ENCODE measurements around the gene SNX9.
"Not testable (repeated sequence)": the region's sequence is repeated elsewhere in the genome, so short reads cannot be mapped to it uniquely, and the experiment has no call there.

Gene SNX9

GRCh38 chr6:157965387-157965786 lies 142.3 kb downstream of the SNX9 start:
- no peaks in the 10 kb centered on the region for H3K27me3 ChIP-seq (ENCODE audit: low read depth, low read length)
- H3K4me1 ChIP-seq (ENCODE audit: control insufficient read depth in 1 of 2, insufficient read depth in 2 of 2, low read length in 2 of 2) = no peaks in the 10 kb centered on the region
- no peak overlapping the region for H3K4me3 ChIP-seq (ENCODE audit: low read depth in 1 of 2, low read length in 2 of 2)
- H3K27ac ChIP-seq (ENCODE audit: low read length) = no peak overlapping the region
- H3K36me3 ChIP-seq (ENCODE audit: control insufficient read depth in 1 of 2, insufficient read depth in 2 of 2, low read length in 2 of 2) = no peaks in the 10 kb centered on the region
- no peaks in the 10 kb centered on the region for H3K9me3 ChIP-seq (ENCODE audit: control insufficient read depth in 1 of 2, low read length in 2 of 2)

GRCh38 chr6:157966589-157966977 lies 143.5 kb downstream of the SNX9 start:
- H3K27ac ChIP-seq (ENCODE audit: low read length) = peak overlapping the region; percentile 79

GRCh38 chr6:157967020-157967419 lies 144.0 kb downstream of the SNX9 start:
- H3K9me3 ChIP-seq (ENCODE audit: control insufficient read depth in 1 of 2, low read length in 2 of 2) = no peaks in the 10 kb centered on the region
- no peak overlapping the region for H3K4me3 ChIP-seq (ENCODE audit: low read depth in 1 of 2, low read length in 2 of 2)
- H3K36me3 ChIP-seq (ENCODE audit: control insufficient read depth in 1 of 2, insufficient read depth in 2 of 2, low read length in 2 of 2) = no peaks in the 10 kb centered on the region
- H3K4me1 ChIP-seq (ENCODE audit: control insufficient read depth in 1 of 2, insufficient read depth in 2 of 2, low read length in 2 of 2) = no peaks in the 10 kb centered on the region
- peak overlapping the region; percentile 79 for H3K27ac ChIP-seq (ENCODE audit: low read length)
- H3K27me3 ChIP-seq (ENCODE audit: low read depth, low read length) = no peaks in the 10 kb centered on the region

More at GRCh38 chr6:157966589-157966977, 143.5 kb downstream of the SNX9 start:
- no peaks in the 10 kb centered on the region for H3K36me3 ChIP-seq (ENCODE audit: control insufficient read depth in 1 of 2, insufficient read depth in 2 of 2, low read length in 2 of 2)
- no peak overlapping the region for H3K4me3 ChIP-seq (ENCODE audit: low read depth in 1 of 2, low read length in 2 of 2)
- no peaks in the 10 kb centered on the region for H3K9me3 ChIP-seq (ENCODE audit: control insufficient read depth in 1 of 2, low read length in 2 of 2)
- no peaks in the 10 kb centered on the region for H3K27me3 ChIP-seq (ENCODE audit: low read depth, low read length)
- H3K4me1 ChIP-seq (ENCODE audit: control insufficient read depth in 1 of 2, insufficient read depth in 2 of 2, low read length in 2 of 2) = no peaks in the 10 kb centered on the region

GRCh38 chr6:157967486-157967885 lies 144.4 kb downstream of the SNX9 start:
- H3K27me3 ChIP-seq (ENCODE audit: low read depth, low read length) = no peaks in the 10 kb centered on the region
- H3K9me3 ChIP-seq (ENCODE audit: control insufficient read depth in 1 of 2, low read length in 2 of 2) = no peaks in the 10 kb centered on the region
- H3K36me3 ChIP-seq (ENCODE audit: control insufficient read depth in 1 of 2, insufficient read depth in 2 of 2, low read length in 2 of 2) = no peaks in the 10 kb centered on the region
- no peak overlapping the region for H3K27ac ChIP-seq (ENCODE audit: low read length)
- no peak overlapping the region for H3K4me3 ChIP-seq (ENCODE audit: low read depth in 1 of 2, low read length in 2 of 2)
- no peaks in the 10 kb centered on the region for H3K4me1 ChIP-seq (ENCODE audit: control insufficient read depth in 1 of 2, insufficient read depth in 2 of 2, low read length in 2 of 2)

- not testable (repeated sequence) for H3K4me1 ChIP-seq (ENCODE audit: control insufficient read depth in 1 of 2, insufficient read depth in 2 of 2, low read length in 2 of 2); H3K27me3 ChIP-seq (ENCODE audit: low read depth, low read length); H3K27ac ChIP-seq (ENCODE audit: low read length)
These were observed 149.1 kb downstream of the SNX9 start for GRCh38 chr6:157972177-157972576.

GRCh38 chr6:157974341-157974894 lies 151.4 kb downstream of the SNX9 start:
- Histone ChIP-seq H3K4me3 (ENCODE audit: low read depth in 1 of 2, low read length in 2 of 2) (no peak overlapping the region), H3K36me3 (ENCODE audit: control insufficient read depth in 1 of 2, insufficient read depth in 2 of 2, low read length in 2 of 2) (no peaks in the 10 kb centered on the region), H3K27me3 (ENCODE audit: low read depth, low read length) (no peaks in the 10 kb centered on the region)

More at GRCh38 chr6:157972177-157972576, 149.1 kb downstream of the SNX9 start:
- H3K4me3 ChIP-seq (ENCODE audit: low read depth in 1 of 2, low read length in 2 of 2); H3K9me3 ChIP-seq (ENCODE audit: control insufficient read depth in 1 of 2, low read length in 2 of 2); H3K36me3 ChIP-seq (ENCODE audit: control insufficient read depth in 1 of 2, insufficient read depth in 2 of 2, low read length in 2 of 2): not testable (repeated sequence)

GRCh38 chr6:157974967-157975366 lies 151.9 kb downstream of the SNX9 start:
- H3K4me3 ChIP-seq (ENCODE audit: low read depth in 1 of 2, low read length in 2 of 2) = no peak overlapping the region
- H3K9me3 ChIP-seq (ENCODE audit: control insufficient read depth in 1 of 2, low read length in 2 of 2) = no peaks in the 10 kb centered on the region
- no peaks in the 10 kb centered on the region for H3K27me3 ChIP-seq (ENCODE audit: low read depth, low read length)
- no peak overlapping the region for H3K27ac ChIP-seq (ENCODE audit: low read length)
- H3K36me3 ChIP-seq (ENCODE audit: control insufficient read depth in 1 of 2, insufficient read depth in 2 of 2, low read length in 2 of 2) = no peaks in the 10 kb centered on the region
- H3K4me1 ChIP-seq (ENCODE audit: control insufficient read depth in 1 of 2, insufficient read depth in 2 of 2, low read length in 2 of 2) = no peaks in the 10 kb centered on the region

More at GRCh38 chr6:157974341-157974894, 151.4 kb downstream of the SNX9 start:
- H3K4me1 ChIP-seq (ENCODE audit: control insufficient read depth in 1 of 2, insufficient read depth in 2 of 2, low read length in 2 of 2) = no peaks in the 10 kb centered on the region
- H3K9me3 ChIP-seq (ENCODE audit: control insufficient read depth in 1 of 2, low read length in 2 of 2) = no peaks in the 10 kb centered on the region
- H3K27ac ChIP-seq (ENCODE audit: low read length) = no peak overlapping the region

GRCh38 chr6:157975456-157975855 lies 152.4 kb downstream of the SNX9 start:
- no peaks in the 10 kb centered on the region for H3K9me3 ChIP-seq (ENCODE audit: control insufficient read depth in 1 of 2, low read length in 2 of 2)
- H3K27me3 ChIP-seq (ENCODE audit: low read depth, low read length) = no peaks in the 10 kb centered on the region
- no peaks in the 10 kb centered on the region for H3K36me3 ChIP-seq (ENCODE audit: control insufficient read depth in 1 of 2, insufficient read depth in 2 of 2, low read length in 2 of 2)
- no peak overlapping the region for H3K27ac ChIP-seq (ENCODE audit: low read length)
- no peak overlapping the region for H3K4me3 ChIP-seq (ENCODE audit: low read depth in 1 of 2, low read length in 2 of 2)
- H3K4me1 ChIP-seq (ENCODE audit: control insufficient read depth in 1 of 2, insufficient read depth in 2 of 2, low read length in 2 of 2) = no peaks in the 10 kb centered on the region

GRCh38 chr6:157976345-157977175 lies 153.5 kb downstream of the SNX9 start:
- no peak overlapping the region for H3K27ac ChIP-seq (ENCODE audit: low read length)
- H3K9me3 ChIP-seq (ENCODE audit: control insufficient read depth in 1 of 2, low read length in 2 of 2) = no peaks in the 10 kb centered on the region
- no peaks in the 10 kb centered on the region for H3K36me3 ChIP-seq (ENCODE audit: control insufficient read depth in 1 of 2, insufficient read depth in 2 of 2, low read length in 2 of 2)
- no peak overlapping the region for H3K4me3 ChIP-seq (ENCODE audit: low read depth in 1 of 2, low read length in 2 of 2)
- H3K4me1 ChIP-seq (ENCODE audit: control insufficient read depth in 1 of 2, insufficient read depth in 2 of 2, low read length in 2 of 2) = no peaks in the 10 kb centered on the region
- no peaks in the 10 kb centered on the region for H3K27me3 ChIP-seq (ENCODE audit: low read depth, low read length)

- Histone ChIP-seq H3K9me3 (ENCODE audit: control insufficient read depth in 1 of 2, low read length in 2 of 2) (no peaks in the 10 kb centered on the region), H3K4me3 (ENCODE audit: low read depth in 1 of 2, low read length in 2 of 2) (no peak overlapping the region), H3K4me1 (ENCODE audit: control insufficient read depth in 1 of 2, insufficient read depth in 2 of 2, low read length in 2 of 2) (peaks cover 0 to 4% of the 10 kb centered on the region in 2 donors), H3K27me3 (ENCODE audit: low read depth, low read length) (no peaks in the 10 kb centered on the region), H3K36me3 (ENCODE audit: control insufficient read depth in 1 of 2, insufficient read depth in 2 of 2, low read length in 2 of 2) (no peaks in the 10 kb centered on the region), H3K27ac (ENCODE audit: low read length) (no peak overlapping the region)
These were observed 154.2 kb downstream of the SNX9 start for GRCh38 chr6:157977176-157977804.

GRCh38 chr6:157978021-157978783 lies 155.2 kb downstream of the SNX9 start:
- peaks cover 0 to 8% of the 10 kb centered on the region in 2 donors for H3K4me1 ChIP-seq (ENCODE audit: control insufficient read depth in 1 of 2, insufficient read depth in 2 of 2, low read length in 2 of 2)
- no peaks in the 10 kb centered on the region for H3K9me3 ChIP-seq (ENCODE audit: control insufficient read depth in 1 of 2, low read length in 2 of 2)
- no peak overlapping the region for H3K27ac ChIP-seq (ENCODE audit: low read length)
- H3K27me3 ChIP-seq (ENCODE audit: low read depth, low read length) = no peaks in the 10 kb centered on the region
- H3K4me3 ChIP-seq (ENCODE audit: low read depth in 1 of 2, low read length in 2 of 2) = no peak overlapping the region
- no peaks in the 10 kb centered on the region for H3K36me3 ChIP-seq (ENCODE audit: control insufficient read depth in 1 of 2, insufficient read depth in 2 of 2, low read length in 2 of 2)
